CD14-positive monocyte (primary cell): ENCODE results near the gene ANKRD29. TPM values are rescaled to one million over a fixed set of nuclear protein-coding genes. Genes with fewer than 3 reads are reported as not detected.

Experiments
- DNase-seq, 3 donors: peaks; one replicate each; pipeline ENCODE4 v3.0.0-alpha.2; 2011 to 2022
- H2AFZ ChIP-seq: 2 replicates; pipeline ENCODE4 v1.6.0; 2012; ENCODE audit warnings: mild to moderate bottlenecking, low read depth, low read length, inconsistent platforms; ENCODE audit not compliant: insufficient read depth, poor library complexity, severe bottlenecking
- H3K27ac ChIP-seq, 2 donors: 1 replicate in 1 of 2; 2 replicates in 1 of 2; pipeline ENCODE4 v1.5.1; 2012 to 2013; ENCODE audit warnings: low read length in 2 of 2, control low read depth in 1 of 2, inconsistent platforms in 1 of 2, low read depth in 1 of 2, mild to moderate bottlenecking in 1 of 2
- H3K27me3 ChIP-seq, 2 donors: one replicate each; pipeline versions ENCODE4 v1.6.0 to v1.6.1; 2011 to 2013; ENCODE audit warnings: low read length in 2 of 2; ENCODE audit not compliant: control insufficient read depth in 2 of 2, insufficient read depth in 2 of 2
- H3K36me3 ChIP-seq, 2 donors: replicated peaks in 1 of 2; 1 replicate in 1 of 2; 2 replicates in 1 of 2; pipeline versions ENCODE4 v1.5.1 to v1.6.1; 2012 to 2013; ENCODE audit warnings: low read length in 2 of 2, control low read depth in 1 of 2, inconsistent platforms in 1 of 2, mild to moderate bottlenecking in 1 of 2; ENCODE audit not compliant: insufficient read depth in 2 of 2, control insufficient read depth in 1 of 2
- H3K4me1 ChIP-seq, 2 donors: 1 replicate in 1 of 2; 2 replicates in 1 of 2; pipeline versions ENCODE4 v1.5.1 to v1.6.1; 2012 to 2013; ENCODE audit warnings: low read length in 2 of 2, control low read depth in 1 of 2, inconsistent platforms in 1 of 2, mild to moderate bottlenecking in 1 of 2, moderate library complexity in 1 of 2; ENCODE audit not compliant: insufficient read depth in 2 of 2, control insufficient read depth in 1 of 2
- H3K4me2 ChIP-seq: replicated peaks from 2 replicates; pipeline ENCODE3; 2012; ENCODE audit warnings: low read length, moderate library complexity, mild to moderate bottlenecking; ENCODE audit not compliant: poor library complexity, severe bottlenecking; ENCODE audit errors: extremely low read depth
- H3K4me3 ChIP-seq, 3 experiments: fragments of 200-600 bp in 1 of 3; sonication (generic) in 1 of 3; replicated peaks in 1 of 3; 1 replicate in 2 of 3; 2 replicates in 1 of 3; pipeline ENCODE4 v1.5.1; 2011 to 2013; ENCODE audit warnings: low read length in 3 of 3, mild to moderate bottlenecking in 3 of 3, control low read depth in 2 of 3, low read depth in 2 of 3, inconsistent platforms in 1 of 3, moderate library complexity in 1 of 3
- H3K79me2 ChIP-seq: 2 replicates; pipeline ENCODE4 v1.6.0; 2012; ENCODE audit warnings: mild to moderate bottlenecking, control low read depth, inconsistent platforms, low read length, moderate library complexity; ENCODE audit not compliant: insufficient read depth
- H3K9ac ChIP-seq: 2 replicates; pipeline ENCODE4 v1.6.0; 2017; ENCODE audit warnings: low read length, mild to moderate bottlenecking; ENCODE audit not compliant: insufficient read depth, poor library complexity, severe bottlenecking
- H3K9me3 ChIP-seq, 2 donors: replicated peaks in 1 of 2; 1 replicate in 1 of 2; 2 replicates in 1 of 2; pipeline versions ENCODE4 v1.5.1 to v1.6.1; 2012 to 2013; ENCODE audit warnings: low read length in 2 of 2, control low read depth in 1 of 2; ENCODE audit not compliant: control insufficient read depth in 1 of 2, insufficient read depth in 1 of 2
- H4K20me1 ChIP-seq: 2 replicates; pipeline ENCODE4 v1.6.0; 2012; ENCODE audit warnings: mild to moderate bottlenecking, low read length, control low read depth, moderate library complexity; ENCODE audit not compliant: insufficient read depth
- H3K27ac Mint-ChIP-seq, 7 donors: one replicate each; pipeline ENCODE4 v1.8.0; 2020; ENCODE audit warnings: mild to moderate bottlenecking in 7 of 7, mixed read lengths in 7 of 7, moderate library complexity in 6 of 7, inconsistent platforms in 2 of 7
- H3K27me3 Mint-ChIP-seq, 3 donors: one replicate each; pipeline ENCODE4 v1.8.0; 2021 to 2022; ENCODE audit warnings: low read depth in 3 of 3, mild to moderate bottlenecking in 3 of 3, mixed read lengths in 3 of 3, moderate library complexity in 3 of 3, inconsistent platforms in 1 of 3
- H3K36me3 Mint-ChIP-seq, 2 donors: one replicate each; pipeline ENCODE4 v1.8.0; 2020; ENCODE audit warnings: mixed read lengths in 2 of 2, inconsistent platforms in 1 of 2, mild to moderate bottlenecking in 1 of 2
- H3K4me1 Mint-ChIP-seq: one replicate; pipeline ENCODE4 v1.8.0; 2020; ENCODE audit warnings: mild to moderate bottlenecking, mixed read lengths
- H3K4me3 Mint-ChIP-seq, 2 donors: one replicate each; pipeline ENCODE4 v1.8.0; 2020; ENCODE audit warnings: mild to moderate bottlenecking in 2 of 2, mixed read lengths in 2 of 2, moderate library complexity in 1 of 2
- H3K9me3 Mint-ChIP-seq, 7 donors: one replicate each; pipeline ENCODE4 v1.8.0; 2020 to 2022; ENCODE audit warnings: mixed read lengths in 7 of 7, mild to moderate bottlenecking in 6 of 7, moderate library complexity in 6 of 7, inconsistent platforms in 2 of 7
- WGBS: methylation state at CpG from one replicate; pipeline ENCODE4 v1.1.5; 2013; ENCODE audit warnings: missing lambda C conversion rate; ENCODE audit not compliant: insufficient coverage; 5-methylcytosine and 5-hydroxymethylcytosine counted together
- intact Hi-C, 2 donors: fragments of 100-400 bp; cut with micrococcal nuclease; formaldehyde crosslinking; loops; one replicate each; pipeline versions ENCODE4 v1.15.0 to v1.15.1; 2023
- polyA plus RNA-seq, 3 donors: library from polyadenylated mRNA; depleted of rRNA in 1 of 3; unstranded in 2 of 3; stranded (reverse) in 1 of 3; fragments of 300-500 nt in 2 of 3; fragments of >200 nt in 1 of 3; fragmentation: Illumina TruSeq in 2 of 3; gene quantifications; 1 replicate in 2 of 3; 2 replicates in 1 of 3; pipeline ENCODE4 v1.2.3, GENCODE V29; 2012 to 2021
- TF ChIP-seq, protein P1 (sequence below): fragments of 200-600 bp; IDR thresholded peaks from one replicate; pipeline ENCODE4 v1.8.0; 2022; ENCODE audit warnings: antibody characterized with exemption, mild to moderate bottlenecking

Gene ANKRD29
- polyA plus RNA-seq, 3 donors = 0.03 to 0.11 TPM; not detected in 1

DNA sequence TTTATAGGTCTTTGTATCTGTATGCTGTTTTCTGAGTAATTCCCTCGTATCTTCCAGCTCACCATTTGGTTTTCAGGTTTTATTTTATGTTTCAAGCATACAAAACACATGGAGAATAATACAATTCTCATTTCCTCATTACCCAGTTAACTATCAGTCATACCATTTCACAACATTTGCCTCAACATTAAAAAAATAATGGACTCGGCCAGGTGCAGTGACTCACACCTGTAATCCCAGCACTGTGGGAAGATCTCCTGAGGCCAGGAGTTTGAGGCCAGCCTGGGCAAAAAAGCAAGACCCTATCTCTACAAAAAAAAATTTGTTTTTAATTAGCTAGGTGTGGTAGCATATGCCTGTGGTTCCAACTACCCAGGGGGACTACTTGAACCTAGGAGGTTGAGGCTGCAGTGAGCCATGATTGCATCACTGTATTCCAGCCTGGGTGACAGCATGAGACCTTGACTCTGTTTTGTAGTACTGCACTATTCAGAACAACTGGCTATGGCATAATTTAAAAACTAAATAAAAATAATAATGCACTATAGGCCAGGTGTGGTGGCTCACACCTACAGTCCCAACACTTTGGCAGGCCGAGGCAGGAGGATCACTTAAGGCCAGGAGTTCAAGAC, 96.7 kb downstream of the ANKRD29 start:
- Histone ChIP-seq H2AFZ (no peak overlapping the region), H4K20me1 (peaks cover 3% of the 10 kb centered on the region), H3K36me3 (peaks cover 69 to 99% of the 10 kb centered on the region in 2 donors), H3K27me3 (no peaks in the 10 kb centered on the region), H3K4me2 (no peak overlapping the region), H3K9ac (no peak overlapping the region), H3K4me1 (no peaks in the 10 kb centered on the region), H3K4me3 (no peak overlapping the region), H3K79me2 (no peaks in the 10 kb centered on the region), H3K27ac (no peak overlapping the region), H3K9me3 (no peaks in the 10 kb centered on the region)
- Mint-ChIP-seq H3K9me3 (no peaks in the 10 kb centered on the region), H3K27me3 (no peaks in the 10 kb centered on the region), H3K4me1 (peaks cover 7% of the 10 kb centered on the region), H3K36me3 (peaks cover 84 to 96% of the 10 kb centered on the region in 2 donors), H3K4me3 (no peak overlapping the region), H3K27ac (peak overlapping the region in 2 of 7 donors; percentile 11 to 54)
- intact Hi-C loops = no loop called here
- TF ChIP-seq, protein P1, sequence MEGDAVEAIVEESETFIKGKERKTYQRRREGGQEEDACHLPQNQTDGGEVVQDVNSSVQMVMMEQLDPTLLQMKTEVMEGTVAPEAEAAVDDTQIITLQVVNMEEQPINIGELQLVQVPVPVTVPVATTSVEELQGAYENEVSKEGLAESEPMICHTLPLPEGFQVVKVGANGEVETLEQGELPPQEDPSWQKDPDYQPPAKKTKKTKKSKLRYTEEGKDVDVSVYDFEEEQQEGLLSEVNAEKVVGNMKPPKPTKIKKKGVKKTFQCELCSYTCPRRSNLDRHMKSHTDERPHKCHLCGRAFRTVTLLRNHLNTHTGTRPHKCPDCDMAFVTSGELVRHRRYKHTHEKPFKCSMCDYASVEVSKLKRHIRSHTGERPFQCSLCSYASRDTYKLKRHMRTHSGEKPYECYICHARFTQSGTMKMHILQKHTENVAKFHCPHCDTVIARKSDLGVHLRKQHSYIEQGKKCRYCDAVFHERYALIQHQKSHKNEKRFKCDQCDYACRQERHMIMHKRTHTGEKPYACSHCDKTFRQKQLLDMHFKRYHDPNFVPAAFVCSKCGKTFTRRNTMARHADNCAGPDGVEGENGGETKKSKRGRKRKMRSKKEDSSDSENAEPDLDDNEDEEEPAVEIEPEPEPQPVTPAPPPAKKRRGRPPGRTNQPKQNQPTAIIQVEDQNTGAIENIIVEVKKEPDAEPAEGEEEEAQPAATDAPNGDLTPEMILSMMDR = no peak
- no peak for DNase-seq
- WGBS = 80% methylated on average over 1 of the region's 3 CpGs

DNA sequence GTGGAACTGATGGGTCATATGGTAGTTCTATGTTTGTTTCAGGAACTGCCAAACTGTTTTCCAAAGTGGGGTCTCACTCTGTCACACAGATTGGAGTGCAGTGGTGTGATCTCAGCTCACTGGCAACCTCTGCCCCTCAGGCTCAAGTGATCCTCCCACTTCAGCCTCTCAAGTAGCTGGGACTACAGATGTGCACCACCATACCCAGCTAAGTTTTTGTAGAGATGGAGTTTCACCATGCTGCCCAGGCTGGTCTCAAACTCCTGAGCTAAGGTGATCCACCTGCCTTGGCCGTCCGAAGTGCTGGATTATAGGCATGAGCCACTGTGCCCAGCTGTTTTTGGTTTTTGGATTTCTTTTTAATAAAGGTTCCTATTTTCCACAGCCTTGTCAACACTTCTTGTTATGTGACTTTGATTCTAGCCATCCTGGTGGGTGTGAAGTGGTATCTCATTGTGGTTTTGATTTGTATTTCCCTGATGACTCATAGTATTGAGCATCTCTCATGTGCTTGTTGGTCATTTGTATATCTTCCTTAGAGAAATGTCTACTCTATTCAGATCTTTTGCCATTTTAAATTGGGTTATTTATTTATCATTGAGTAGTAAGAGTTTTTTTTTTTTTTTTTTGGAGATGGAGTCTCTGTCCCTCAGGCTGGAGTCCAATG, 99.2 kb downstream of the ANKRD29 start:
- Histone ChIP-seq H3K9ac (no peak overlapping the region), H3K36me3 (peaks cover 63 to 96% of the 10 kb centered on the region in 2 donors), H2AFZ (no peak overlapping the region), H4K20me1 (no peaks in the 10 kb centered on the region), H3K9me3 (no peaks in the 10 kb centered on the region), H3K79me2 (no peaks in the 10 kb centered on the region), H3K4me1 (no peaks in the 10 kb centered on the region), H3K4me3 (no peak overlapping the region), H3K27ac (peak overlapping the region in 1 of 2 donors; percentile 63), H3K4me2 (no peak overlapping the region), H3K27me3 (no peaks in the 10 kb centered on the region)
- no peaks in the 10 kb centered on the region for H3K9me3 Mint-ChIP-seq
- TF ChIP-seq, protein P1 = no peak
- H3K36me3 Mint-ChIP-seq = peaks cover 83 to 99% of the 10 kb centered on the region in 2 donors
- peak in 2 of 3 donors; percentile 13 to 60 for DNase-seq
- intact Hi-C loops = no loop called here
- H3K27ac Mint-ChIP-seq = peak overlapping the region in 2 of 7 donors; percentile 22 to 47
- peaks cover 4% of the 10 kb centered on the region for H3K4me1 Mint-ChIP-seq
- no CpG with 5 or more reads among the region's 2 CpGs for whole genome bisulfite sequencing
- no peak overlapping the region for H3K4me3 Mint-ChIP-seq
- H3K27me3 Mint-ChIP-seq = no peaks in the 10 kb centered on the region
